SK-N-SH (cell line): ENCODE measurements around the gene TMEM14A. TPM values are rescaled to one million over a fixed set of nuclear protein-coding genes. Genes with fewer than 3 reads are reported as not detected.

Source experiments
- CTCF ChIA-PET: fragments of 300-600, 350-600 bp; formaldehyde crosslinking; extraction: SDS; loops from one replicate; lab custom pipeline; 2021; lab: Yijun Ruan, JAX
- POLR2A ChIA-PET: fragments of 350-600 bp; sonication (Branson Sonifier 250); formaldehyde crosslinking; extraction: SDS; loops from one replicate; lab custom pipeline; 2020; ENCODE audit warnings: antibody characterized with exemption, inconsistent platforms; lab: Yijun Ruan, JAX
- DNase-seq: peaks from one replicate; pipeline ENCODE4 v3.0.0; 2012
- H2AFZ ChIP-seq: fragments of 200-600 bp; sonication (generic); 2 replicates; pipeline ENCODE4 v1.8.1; 2016; ENCODE audit warnings: antibody characterized with exemption, mild to moderate bottlenecking, low read depth
- H3F3A ChIP-seq: fragments of 200-600 bp; sonication (generic); replicated peaks from 2 replicates; pipeline ENCODE3; 2016; ENCODE audit warnings: antibody characterized with exemption, mild to moderate bottlenecking; ENCODE audit not compliant: insufficient read depth
- H3K27ac ChIP-seq, 2 experiments: fragments of 200-500 bp in 1 of 2; fragments of 200-600 bp in 1 of 2; sonication (Bioruptor generic) in 1 of 2; sonication (generic), shearing (Covaris generic) in 1 of 2; 2 replicates each; pipeline versions ENCODE4 v1.5.1 to v1.6.1; 2014 to 2016; ENCODE audit warnings: low read depth in 2 of 2, inconsistent platforms in 1 of 2, low read length in 1 of 2, mild to moderate bottlenecking in 1 of 2, mixed read lengths in 1 of 2
- H3K27me3 ChIP-seq: fragments of 200-600 bp; sonication (generic), shearing (Covaris generic); 2 replicates; pipeline ENCODE4 v1.6.1; 2016; ENCODE audit warnings: mixed run types; ENCODE audit not compliant: insufficient read depth
- H3K36me3 ChIP-seq, 2 experiments: fragments of 200-500 bp in 1 of 2; fragments of 200-600 bp in 1 of 2; sonication (Bioruptor generic) in 1 of 2; sonication (generic) in 1 of 2; replicated peaks in 1 of 2; 2 replicates each; pipeline versions ENCODE3 to v1.5.1; 2014 to 2016; ENCODE audit warnings: low read length in 1 of 2, mild to moderate bottlenecking in 1 of 2; ENCODE audit not compliant: insufficient read depth in 2 of 2, control insufficient read depth in 1 of 2
- H3K4me1 ChIP-seq, 2 experiments: fragments of 200-500 bp in 1 of 2; fragments of 200-600 bp in 1 of 2; sonication (Bioruptor generic) in 1 of 2; sonication (generic), shearing (Covaris generic) in 1 of 2; 2 replicates each; pipeline versions ENCODE4 v1.5.1 to v1.6.1; 2014 to 2016; ENCODE audit warnings: low read depth in 1 of 2, low read length in 1 of 2, mixed run types in 1 of 2; ENCODE audit not compliant: insufficient read depth in 2 of 2, control insufficient read depth in 1 of 2
- H3K4me2 ChIP-seq: fragments of 200-600 bp; sonication (generic), shearing (Covaris generic); 2 replicates; pipeline ENCODE4 v1.6.1; 2017; ENCODE audit warnings: mixed run types
- H3K4me3 ChIP-seq, 2 experiments: fragments of 200-500 bp in 1 of 2; fragments of 200-600 bp in 1 of 2; sonication (Bioruptor generic) in 1 of 2; sonication (generic), shearing (Covaris generic) in 1 of 2; 2 replicates each; pipeline versions ENCODE4 v1.5.1 to v1.8.1; 2014 to 2016; ENCODE audit warnings: low read depth in 2 of 2, inconsistent platforms in 1 of 2, low read length in 1 of 2, mild to moderate bottlenecking in 1 of 2, mixed read lengths in 1 of 2, moderate library complexity in 1 of 2
- H3K79me2 ChIP-seq: fragments of 200-600 bp; sonication (generic); 2 replicates; pipeline ENCODE4 v1.8.1; 2017; ENCODE audit warnings: mild to moderate bottlenecking; ENCODE audit not compliant: insufficient read depth
- H3K9ac ChIP-seq: fragments of 200-600 bp; sonication (generic); 2 replicates; pipeline ENCODE4 v1.6.1; 2017; ENCODE audit warnings: mixed run types
- H3K9me2 ChIP-seq: fragments of 200-600 bp; sonication (generic); 2 replicates; pipeline ENCODE4 v1.6.1; 2017; ENCODE audit warnings: mixed run types
- H3K9me3 ChIP-seq: fragments of 200-600 bp; sonication (generic); 2 replicates; pipeline ENCODE4 v1.6.1; 2017; ENCODE audit warnings: mixed run types, mild to moderate bottlenecking, moderate library complexity
- H4K20me1 ChIP-seq: fragments of 200-600 bp; sonication (generic); 2 replicates; pipeline ENCODE4 v1.6.1; 2017; ENCODE audit warnings: mild to moderate bottlenecking, mixed run types; ENCODE audit not compliant: insufficient read depth
- EZH2phosphoT487 ChIP-seq: fragments of 200-600 bp; sonication (generic); IDR thresholded peaks from 2 replicates; pipeline ENCODE4 v1.6.1; 2017; ENCODE audit warnings: low read depth, mixed run types, mild to moderate bottlenecking, antibody characterized with exemption, moderate library complexity, borderline replicate concordance
- FOSL2 ChIP-seq: IDR thresholded peaks from 2 replicates; pipeline ENCODE4 v1.4.0; 2012; ENCODE audit warnings: low read depth, mild to moderate bottlenecking, moderate library complexity, borderline replicate concordance
- FOXJ3 ChIP-seq: sonication (generic); formaldehyde crosslinking; IDR thresholded peaks from 2 replicates; pipeline ENCODE4 v1.5.1; 2020; ENCODE audit warnings: mild to moderate bottlenecking, missing genetic modification reagents
- FOXM1 ChIP-seq: IDR thresholded peaks from 2 replicates; pipeline ENCODE4 v1.4.0; 2012; ENCODE audit warnings: low read depth, mild to moderate bottlenecking
- GATA2 ChIP-seq: sonication (generic); formaldehyde crosslinking; IDR thresholded peaks from 2 replicates; pipeline ENCODE4 v1.5.0; 2020; ENCODE audit warnings: mild to moderate bottlenecking, missing genetic modification reagents
- PBX3 ChIP-seq: IDR thresholded peaks from 2 replicates; pipeline ENCODE4; 2012
- RAD21 ChIP-seq: IDR thresholded peaks from 2 replicates; pipeline ENCODE4 v1.6.1; 2012; ENCODE audit warnings: mild to moderate bottlenecking, low read length
- RFX5 ChIP-seq: IDR thresholded peaks from 2 replicates; pipeline ENCODE4 v1.6.1; 2012; ENCODE audit warnings: mild to moderate bottlenecking, improper control_type of control experiment, low read length
- USF1 ChIP-seq: IDR thresholded peaks from 2 replicates; pipeline ENCODE4 v1.4.0; 2012; ENCODE audit warnings: low read depth, borderline replicate concordance
- YY1 ChIP-seq: IDR thresholded peaks from 2 replicates; pipeline ENCODE4 v1.4.0; 2012; ENCODE audit warnings: low read depth, mild to moderate bottlenecking
- ZBTB33 ChIP-seq: IDR thresholded peaks from 2 replicates; pipeline ENCODE4 v1.4.0; 2012; ENCODE audit warnings: low read depth, borderline replicate concordance
- WGBS: methylation state at CpG from one replicate; pipeline ENCODE4 v1.1.6; 2017; ENCODE audit warnings: low lambda C conversion rate; 5-methylcytosine and 5-hydroxymethylcytosine counted together
- polyA plus RNA-seq, 3 experiments: library from polyadenylated mRNA; depleted of rRNA; stranded (reverse); fragments of >200 nt; gene quantifications; 2 replicates each; pipeline ENCODE4 v1.2.3, GENCODE V29; 2012

The TMEM14A gene
- polyA plus RNA-seq, 1 of the 3 experiments (the other 2 are of a cell fraction), result 42.4 TPM

GRCh38 chr6:52639493-52639892 lies 31.4 kb upstream of the TMEM14A start (continued):
- TF ChIP-seq FOXJ3 (CRISPR knock-in tag), result no peak

DNA sequence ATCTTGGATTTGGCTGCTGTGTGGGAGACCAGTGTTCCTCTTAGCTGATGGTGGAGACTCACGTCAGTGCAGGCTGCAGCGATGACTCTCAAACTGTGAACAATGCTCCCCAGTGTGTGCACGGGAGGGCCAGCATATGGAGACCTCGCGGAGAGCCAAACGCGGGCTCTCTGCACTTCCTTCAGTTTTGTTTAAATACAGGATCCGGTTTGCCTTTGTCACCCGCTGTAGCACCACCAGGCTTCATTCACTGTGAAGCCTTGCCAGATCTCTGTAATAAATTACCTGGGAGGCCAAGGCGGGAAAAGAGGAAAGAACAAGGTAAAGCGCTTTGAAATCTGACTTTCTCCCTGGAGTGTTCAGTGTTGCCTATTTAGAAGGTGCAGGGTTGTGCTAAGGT lies 30.7 kb upstream of the TMEM14A start:
- H3K27ac ChIP-seq, result no peak overlapping the region
- H3K9me2 ChIP-seq, result no peaks in the 10 kb centered on the region
- H3F3A ChIP-seq, result no peaks in the 10 kb centered on the region
- POLR2A ChIA-PET, result no interaction called here
- WGBS, result 92% methylated on average over 7 of the region's 11 CpGs
- CTCF ChIA-PET, result interaction anchor here (1.6 to 4.4 kb wide), 4 partner anchors 12 to 42 kb away, joined by 4 to 33 read pairs (median 10); no protein-coding TSS in a partner anchor
- H3K9ac ChIP-seq, result no peak overlapping the region
- no peaks in the 10 kb centered on the region for H3K9me3 ChIP-seq
- no peak overlapping the region for H3K4me3 ChIP-seq
- H3K4me2 ChIP-seq, result no peak overlapping the region
- TF ChIP-seq USF1 (no peak), YY1 (no peak), EZH2phosphoT487 (no peak), GATA2 (no peak), FOXJ3 (CRISPR knock-in tag) (no peak), FOXM1 (no peak), FOSL2 (no peak), RFX5 (no peak), PBX3 (no peak), RAD21 (no peak)
- TF ChIP-seq, all 33 proteins: peak for 0
- Histone ChIP-seq H4K20me1 (no peaks in the 10 kb centered on the region), H3K27me3 (no peaks in the 10 kb centered on the region), H3K79me2 (no peaks in the 10 kb centered on the region), H3K4me1 (peaks cover 0 to 14% of the 10 kb centered on the region in 2 experiments; a peak in 1 of 4 replicates), H3K36me3 (no peaks in the 10 kb centered on the region), H2AFZ (no peak overlapping the region)
- DNase-seq, result no peak

DNA sequence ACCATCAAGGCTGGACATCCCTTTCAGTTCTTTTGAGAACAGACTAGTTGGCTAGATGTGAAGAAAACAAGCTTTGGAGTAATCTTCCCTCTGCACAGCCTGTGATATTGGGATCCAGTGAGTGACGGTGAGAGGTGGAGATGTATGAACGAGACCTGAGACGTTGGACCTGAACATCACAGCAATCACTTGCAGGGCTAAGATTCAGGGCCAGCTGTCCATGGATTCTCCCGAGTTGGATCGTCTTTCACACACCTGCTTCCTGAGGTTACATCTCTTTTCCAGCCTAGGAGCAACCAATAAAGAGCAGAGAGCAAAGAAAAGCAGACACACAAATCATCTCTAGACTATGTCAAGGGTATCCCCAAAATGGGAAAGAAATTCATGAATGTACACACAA lies 30.0 kb upstream of the TMEM14A start:
- WGBS, result 82% methylated on average over 5 of the region's 5 CpGs
- peaks cover 0 to 12% of the 10 kb centered on the region in 2 experiments; a peak in 1 of 4 replicates for H3K4me1 ChIP-seq
- H3K4me3 ChIP-seq, result no peak overlapping the region
- TF ChIP-seq ZBTB33, result no peak
- no peak for TF ChIP-seq RFX5
- no peak for TF ChIP-seq YY1
- no peak for TF ChIP-seq FOXM1
- no peaks in the 10 kb centered on the region for H4K20me1 ChIP-seq
- no peaks in the 10 kb centered on the region for H3F3A ChIP-seq
- CTCF ChIA-PET, result interaction anchor here (0.9 to 4.4 kb wide), 4 partner anchors 11 to 355 kb away, joined by 4 to 33 read pairs (median 10); no protein-coding TSS in a partner anchor
- no peak overlapping the region for H3K27ac ChIP-seq
- H2AFZ ChIP-seq, result no peak overlapping the region
- no peak for DNase-seq
- H3K9ac ChIP-seq, result no peak overlapping the region
- no peaks in the 10 kb centered on the region for H3K9me3 ChIP-seq
- H3K79me2 ChIP-seq, result no peaks in the 10 kb centered on the region
- no peaks in the 10 kb centered on the region for H3K9me2 ChIP-seq
- POLR2A ChIA-PET, result no interaction called here
- H3K27me3 ChIP-seq, result no peaks in the 10 kb centered on the region
- H3K4me2 ChIP-seq, result no peak overlapping the region
- no peaks in the 10 kb centered on the region for H3K36me3 ChIP-seq
